Measurements from ENCODE around the gene TIMM44. TPM values are rescaled to one million over a fixed set of nuclear protein-coding genes. Genes with fewer than 3 reads are reported as not detected.

The TIMM44 gene
- total and polyA plus RNA-seq, 2 donors (not counting 3 experiments of a cell fraction or from before 2014, with no cell fraction given), result 61.5 to 64.3 TPM

GRCh38 chr19:7982103-7982502 lies 38.6 kb upstream of the TIMM44 start:
- BruUV-seq (replicated peaks), result no TSS peak
- H3K79me2 ChIP-seq (ENCODE audit: control insufficient read depth, insufficient read depth, low read length), result peaks cover 44% of the 10 kb centered on the region

GRCh38 chr19:7981661-7982060 lies 38.2 kb upstream of the TIMM44 start:
- no peaks in the 10 kb centered on the region for H4K20me1 ChIP-seq (replicated peaks; ENCODE audit: control insufficient read depth, extremely low read depth, insufficient read depth, low read length)
- H3K27ac ChIP-seq (ENCODE audit: insufficient read depth, low read depth, low read length), result no peak overlapping the region
- no peaks in the 10 kb centered on the region for H3K27me3 ChIP-seq (ENCODE audit: control insufficient read depth in 2 of 2, insufficient read depth in 2 of 2, low read length in 2 of 2)
- H3K9me3 ChIP-seq (replicated peaks; ENCODE audit: control insufficient read depth, insufficient read depth, low read length), result no peaks in the 10 kb centered on the region
- ChIA-PET POLR2A (no interaction called here), CTCF (interaction anchor here (1.6 kb wide), 1 partner anchor 37 kb away, joined by 5 read pairs; no protein-coding TSS in a partner anchor)
- intact Hi-C loops (cut with micrococcal nuclease) (no loop called here), dilution Hi-C loops (cut with MboI; ENCODE audit: extremely low pct_ligation_motif_present, low sequenced_read_pairs) (no loop called here)
- no peak for DNase-seq (ENCODE audit: low read depth, low spot score)
- peaks cover 43% of the 10 kb centered on the region for H3K79me2 ChIP-seq (ENCODE audit: control insufficient read depth, insufficient read depth, low read length)
- no peak overlapping the region for H2AFZ ChIP-seq (ENCODE audit: low read depth, low read length)
- no peak for TF ChIP-seq EZH2 (IDR thresholded peaks at IDR 0.05; ENCODE audit: borderline replicate concordance, low read depth, low read length, severe bottlenecking)
- no peak for TF ChIP-seq JUN (IDR thresholded peaks at IDR 0.05; ENCODE audit: borderline replicate concordance, insufficient read depth, insufficient read length, low read depth)
- TF ChIP-seq MAX (IDR thresholded peaks at IDR 0.05; ENCODE audit: insufficient read depth, insufficient read length), result no peak
- no peak for TF ChIP-seq CTCF (IDR thresholded peaks at IDR 0.05; ENCODE audit: extremely low read depth in 1 of 2, insufficient read depth in 1 of 2, low read depth in 1 of 2, low read length in 2 of 2)
- TF ChIP-seq POLR2AphosphoS5 (IDR thresholded peaks at IDR 0.05; ENCODE audit: insufficient read depth, low read depth, low read length), result no peak
- TF ChIP-seq POLR2A (IDR thresholded peaks at IDR 0.05; ENCODE audit: low read depth, low read length), result no peak
- no peak for TF ChIP-seq MYC (IDR thresholded peaks at IDR 0.05; ENCODE audit: low read depth, low read length)
- TF ChIP-seq FOS (IDR thresholded peaks at IDR 0.05; ENCODE audit: borderline replicate concordance, insufficient read depth, low read length), result no peak
- TF ChIP-seq GATA2 (IDR thresholded peaks at IDR 0.05; ENCODE audit: insufficient read depth, insufficient read length, low read depth, low read length), result no peak
- FAIRE-seq, result no peak
- peaks cover 2% of the 10 kb centered on the region for H3K4me1 ChIP-seq (ENCODE audit: control insufficient read depth, extremely low read depth, insufficient read depth, low read length)
- no peak overlapping the region for H3K4me3 ChIP-seq (replicated peaks in 1 of 3; ENCODE audit: insufficient read depth in 1 of 3, low read depth in 1 of 3, low read length in 3 of 3)
- H3K36me3 ChIP-seq (ENCODE audit: control insufficient read depth in 2 of 2, extremely low read depth in 1 of 2, insufficient read depth in 2 of 2, low read length in 2 of 2), result peaks cover 10 to 67% of the 10 kb centered on the region in 2 experiments
- no peak overlapping the region for H3K4me2 ChIP-seq (ENCODE audit: insufficient read depth, low read length)
- no peak overlapping the region for H3K9ac ChIP-seq (replicated peaks; ENCODE audit: extremely low read depth, insufficient read depth, low read length)
- no TSS peak for BruUV-seq (replicated peaks)
- no peaks in the 10 kb centered on the region for H3K9me1 ChIP-seq (replicated peaks; ENCODE audit: control insufficient read depth, extremely low read depth, insufficient read depth, low read length)

More at GRCh38 chr19:7982103-7982502, 38.6 kb upstream of the TIMM44 start:
- intact Hi-C loops (cut with micrococcal nuclease), result no loop called here
- H3K4me1 ChIP-seq (ENCODE audit: control insufficient read depth, extremely low read depth, insufficient read depth, low read length), result peaks cover 3% of the 10 kb centered on the region
- no peak for FAIRE-seq
- dilution Hi-C loops (cut with MboI; ENCODE audit: extremely low pct_ligation_motif_present, low sequenced_read_pairs), result no loop called here
- no peaks in the 10 kb centered on the region for H3K9me1 ChIP-seq (replicated peaks; ENCODE audit: control insufficient read depth, extremely low read depth, insufficient read depth, low read length)
- H3K27me3 ChIP-seq (ENCODE audit: control insufficient read depth in 2 of 2, insufficient read depth in 2 of 2, low read length in 2 of 2), result no peaks in the 10 kb centered on the region
- H3K27ac ChIP-seq (ENCODE audit: insufficient read depth, low read depth, low read length), result no peak overlapping the region
- no peak for TF ChIP-seq GATA2 (IDR thresholded peaks at IDR 0.05; ENCODE audit: insufficient read depth, insufficient read length, low read depth, low read length)
- H3K9me3 ChIP-seq (replicated peaks; ENCODE audit: control insufficient read depth, insufficient read depth, low read length), result no peaks in the 10 kb centered on the region
- no peak overlapping the region for H3K4me3 ChIP-seq (replicated peaks in 1 of 3; ENCODE audit: insufficient read depth in 1 of 3, low read depth in 1 of 3, low read length in 3 of 3)
- H2AFZ ChIP-seq (ENCODE audit: low read depth, low read length), result no peak overlapping the region
- no peaks in the 10 kb centered on the region for H4K20me1 ChIP-seq (replicated peaks; ENCODE audit: control insufficient read depth, extremely low read depth, insufficient read depth, low read length)
- H3K36me3 ChIP-seq (ENCODE audit: control insufficient read depth in 2 of 2, extremely low read depth in 1 of 2, insufficient read depth in 2 of 2, low read length in 2 of 2), result peaks cover 7 to 65% of the 10 kb centered on the region in 2 experiments
- no peak for DNase-seq (ENCODE audit: low read depth, low spot score)
- POLR2A ChIA-PET, result no interaction called here
- CTCF ChIA-PET, result interaction anchor here (1.2 to 1.6 kb wide), 2 partner anchors 11 to 38 kb away, joined by 3 to 5 read pairs; no protein-coding TSS in a partner anchor
- no peak overlapping the region for H3K4me2 ChIP-seq (ENCODE audit: insufficient read depth, low read length)
- H3K9ac ChIP-seq (replicated peaks; ENCODE audit: extremely low read depth, insufficient read depth, low read length), result no peak overlapping the region
